OCI-LY1 (cell line): ENCODE results near the gene DNASE2.

Experiments
- EZH2 ChIP-seq: fragments of 200-600 bp; sonication (generic), shearing (Covaris generic); IDR thresholded peaks from 2 replicates; pipeline ENCODE4 v1.8.0; 2017; ENCODE audit warnings: borderline replicate concordance, mixed run types, mild to moderate bottlenecking, antibody characterized with exemption, low read length, moderate library complexity, mixed read lengths
- TF ChIP-seq, protein P1 (sequence below): fragments of 200-600 bp; sonication (generic), shearing (Covaris generic); IDR thresholded peaks from 2 replicates; pipeline ENCODE4 v1.5.1; 2017; ENCODE audit warnings: mild to moderate bottlenecking, antibody characterized with exemption, low read length, moderate library complexity, mixed read lengths

DNA sequence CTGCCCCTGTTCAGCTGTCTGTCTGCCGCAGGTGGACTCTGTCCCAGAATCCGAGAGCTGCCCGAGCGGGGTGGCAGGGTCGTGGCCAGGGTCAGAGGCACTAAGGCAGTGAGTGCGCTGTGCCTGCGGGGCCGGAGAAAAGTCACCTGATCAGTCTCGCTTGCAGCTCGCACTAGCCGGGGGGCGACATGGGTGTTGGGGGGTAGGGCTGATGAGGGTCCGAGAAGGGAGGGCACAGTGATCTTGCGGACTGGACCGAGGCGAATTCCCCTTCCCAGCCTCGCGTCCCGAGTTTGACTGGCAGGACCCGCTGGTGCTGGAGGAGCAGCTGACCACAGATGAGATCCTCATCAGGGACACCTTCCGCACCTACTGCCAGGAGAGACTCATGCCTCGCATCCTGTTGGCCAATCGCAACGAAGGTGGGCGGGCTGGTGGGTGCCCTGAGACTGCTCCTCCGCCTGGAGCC lies 10.3 kb upstream of the DNASE2 start:
- TF ChIP-seq, protein P1, sequence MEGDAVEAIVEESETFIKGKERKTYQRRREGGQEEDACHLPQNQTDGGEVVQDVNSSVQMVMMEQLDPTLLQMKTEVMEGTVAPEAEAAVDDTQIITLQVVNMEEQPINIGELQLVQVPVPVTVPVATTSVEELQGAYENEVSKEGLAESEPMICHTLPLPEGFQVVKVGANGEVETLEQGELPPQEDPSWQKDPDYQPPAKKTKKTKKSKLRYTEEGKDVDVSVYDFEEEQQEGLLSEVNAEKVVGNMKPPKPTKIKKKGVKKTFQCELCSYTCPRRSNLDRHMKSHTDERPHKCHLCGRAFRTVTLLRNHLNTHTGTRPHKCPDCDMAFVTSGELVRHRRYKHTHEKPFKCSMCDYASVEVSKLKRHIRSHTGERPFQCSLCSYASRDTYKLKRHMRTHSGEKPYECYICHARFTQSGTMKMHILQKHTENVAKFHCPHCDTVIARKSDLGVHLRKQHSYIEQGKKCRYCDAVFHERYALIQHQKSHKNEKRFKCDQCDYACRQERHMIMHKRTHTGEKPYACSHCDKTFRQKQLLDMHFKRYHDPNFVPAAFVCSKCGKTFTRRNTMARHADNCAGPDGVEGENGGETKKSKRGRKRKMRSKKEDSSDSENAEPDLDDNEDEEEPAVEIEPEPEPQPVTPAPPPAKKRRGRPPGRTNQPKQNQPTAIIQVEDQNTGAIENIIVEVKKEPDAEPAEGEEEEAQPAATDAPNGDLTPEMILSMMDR, result no peak
- TF ChIP-seq EZH2, result no peak
